SK-N-MC (cell line): ENCODE results near the gene RPAIN.

Experiments
- EZH2 ChIP-seq: fragments of 200-600 bp; sonication (generic); IDR thresholded peaks from one replicate; pipeline ENCODE4 v1.6.1; 2017; ENCODE audit warnings: antibody characterized with exemption
- FOXP2 ChIP-seq: optimal IDR thresholded peaks from 2 replicates; pipeline ENCODE3; 2011; ENCODE audit warnings: mild to moderate bottlenecking, moderate library complexity; ENCODE audit not compliant: insufficient read depth; ENCODE audit errors: extremely low read length, control extremely low read depth
- POLR2AphosphoS5 ChIP-seq: IDR thresholded peaks from 2 replicates; pipeline ENCODE4 v1.6.1; 2012; ENCODE audit warnings: mild to moderate bottlenecking, low read depth, low read length, borderline replicate concordance

- TF ChIP-seq POLR2AphosphoS5 = no peak
- no peak for TF ChIP-seq EZH2
- no peak for TF ChIP-seq FOXP2
Observed at GRCh38 chr17:5416901-5417300, 3.1 kb upstream of the RPAIN start.
